H9 (cell line): ENCODE data around the gene PRR29. TPM values are rescaled to one million over a fixed set of nuclear protein-coding genes. Genes with fewer than 3 reads are reported as not detected.

Experiments
- DNase-seq: peaks from one replicate; pipeline ENCODE4 v3.0.0-alpha.2; 2017
- H2AFZ ChIP-seq: one replicate; pipeline ENCODE4 v1.6.1; 2013; ENCODE audit warnings: mild to moderate bottlenecking, low read length, control low read depth, moderate library complexity
- H2AK5ac ChIP-seq: 2 replicates; pipeline ENCODE4 v1.6.1; 2013; ENCODE audit warnings: low read length, control low read depth, mixed read lengths; ENCODE audit not compliant: insufficient read length
- H2BK120ac ChIP-seq: one replicate; pipeline ENCODE4 v1.6.1; 2013; ENCODE audit warnings: low read depth, mild to moderate bottlenecking, low read length, control low read depth, inconsistent platforms; ENCODE audit not compliant: poor library complexity, severe bottlenecking
- H2BK12ac ChIP-seq: 2 replicates; pipeline ENCODE4 v1.6.1; 2013; ENCODE audit warnings: low read length, control low read depth, mixed read lengths, low read depth; ENCODE audit not compliant: insufficient read length
- H2BK15ac ChIP-seq: 2 replicates; pipeline ENCODE4 v1.6.1; 2013; ENCODE audit warnings: low read depth, low read length, control low read depth
- H2BK20ac ChIP-seq: one replicate; pipeline ENCODE4 v1.6.1; 2013; ENCODE audit warnings: low read depth, mild to moderate bottlenecking, low read length, control low read depth, inconsistent platforms; ENCODE audit not compliant: poor library complexity, severe bottlenecking
- H2BK5ac ChIP-seq: 2 replicates; pipeline ENCODE4 v1.6.1; 2013; ENCODE audit warnings: low read length, control low read depth, mixed read lengths; ENCODE audit not compliant: insufficient read length
- H3K14ac ChIP-seq: 2 replicates; pipeline ENCODE4 v1.6.1; 2013; ENCODE audit warnings: low read length, control low read depth; ENCODE audit not compliant: insufficient read depth
- H3K18ac ChIP-seq: 2 replicates; pipeline ENCODE4 v1.6.1; 2013; ENCODE audit warnings: low read depth, mild to moderate bottlenecking, mixed read lengths, low read length, control low read depth; ENCODE audit not compliant: insufficient read length
- H3K23ac ChIP-seq: 2 replicates; pipeline ENCODE4 v1.6.1; 2013; ENCODE audit warnings: low read length, control low read depth, mixed read lengths, low read depth; ENCODE audit not compliant: insufficient read length
- H3K23me2 ChIP-seq: 2 replicates; pipeline ENCODE4 v1.6.1; 2013; ENCODE audit warnings: low read depth, mild to moderate bottlenecking, mixed read lengths, low read length, control low read depth; ENCODE audit not compliant: insufficient read length, poor library complexity, severe bottlenecking
- H3K27ac ChIP-seq: 2 replicates; pipeline ENCODE4 v1.5.1; 2013; ENCODE audit warnings: low read length, control low read depth, mixed read lengths, low read depth; ENCODE audit not compliant: insufficient read length
- H3K27me3 ChIP-seq: 2 replicates; pipeline ENCODE4 v1.6.1; 2013; ENCODE audit warnings: low read length, control low read depth, inconsistent platforms; ENCODE audit not compliant: insufficient read depth
- H3K4ac ChIP-seq: 2 replicates; pipeline ENCODE4 v1.6.1; 2013; ENCODE audit warnings: low read depth, mild to moderate bottlenecking, control low read depth, inconsistent platforms, low read length, moderate library complexity
- H3K4me1 ChIP-seq: 2 replicates; pipeline ENCODE4 v1.6.1; 2013; ENCODE audit warnings: low read length, control low read depth, inconsistent platforms; ENCODE audit not compliant: insufficient read depth
- H3K4me2 ChIP-seq: 2 replicates; pipeline ENCODE4 v1.6.1; 2013; ENCODE audit warnings: low read length, control low read depth, mixed read lengths; ENCODE audit not compliant: insufficient read length, insufficient read depth
- H3K56ac ChIP-seq: 2 replicates; pipeline ENCODE4 v1.6.1; 2013; ENCODE audit warnings: low read depth, mild to moderate bottlenecking, mixed read lengths, low read length, control low read depth; ENCODE audit not compliant: insufficient read length
- H3K79me1 ChIP-seq: 2 replicates; pipeline ENCODE4 v1.6.1; 2013; ENCODE audit warnings: low read depth, mild to moderate bottlenecking, moderate library complexity, low read length, control low read depth, inconsistent platforms; ENCODE audit not compliant: insufficient read depth, poor library complexity, severe bottlenecking
- H3K79me2 ChIP-seq: 2 replicates; pipeline ENCODE4 v1.6.1; 2013; ENCODE audit warnings: low read length, control low read depth, inconsistent platforms; ENCODE audit not compliant: insufficient read depth
- H3K9ac ChIP-seq: 2 replicates; pipeline ENCODE4 v1.6.1; 2013; ENCODE audit warnings: low read length, control low read depth, mixed read lengths; ENCODE audit not compliant: insufficient read length; ENCODE audit errors: extremely low read depth
- H3K9me3 ChIP-seq: one replicate; pipeline ENCODE4 v1.6.1; 2013; ENCODE audit warnings: low read depth, low read length, inconsistent platforms; ENCODE audit not compliant: control insufficient read depth
- H3T11ph ChIP-seq: one replicate; pipeline ENCODE4 v1.6.1; 2013; ENCODE audit warnings: mild to moderate bottlenecking, low read length, control low read depth, inconsistent platforms
- H4K20me1 ChIP-seq: one replicate; pipeline ENCODE4 v1.6.1; 2013; ENCODE audit not compliant: control insufficient read depth, insufficient read length, insufficient read depth
- H4K5ac ChIP-seq: 2 replicates; pipeline ENCODE4 v1.6.1; 2013; ENCODE audit warnings: low read depth, mild to moderate bottlenecking, mixed read lengths, low read length, control low read depth; ENCODE audit not compliant: insufficient read length
- H4K8ac ChIP-seq: replicated peaks from 2 replicates; pipeline ENCODE4 v1.6.1; 2013; ENCODE audit warnings: low read length, control low read depth, mixed read lengths, low read depth; ENCODE audit not compliant: insufficient read length
- H4K91ac ChIP-seq: 2 replicates; pipeline ENCODE4 v1.6.1; 2013; ENCODE audit warnings: low read depth, mild to moderate bottlenecking, moderate library complexity, mixed read lengths, low read length, control low read depth; ENCODE audit not compliant: insufficient read length
- H3K27ac Mint-ChIP-seq, 3 experiments: 2 replicates in 2 of 3; 3 replicates in 1 of 3; pipeline ENCODE4 v1.8.0; 2020 to 2021; ENCODE audit warnings: mixed read lengths in 3 of 3, mild to moderate bottlenecking in 1 of 3, moderate library complexity in 1 of 3
- H3K27me3 Mint-ChIP-seq: 2 replicates; pipeline ENCODE4 v1.8.0; 2021; ENCODE audit warnings: low read depth, mild to moderate bottlenecking, moderate library complexity, mixed read lengths
- H3K36me3 Mint-ChIP-seq, 3 experiments: 2 replicates in 2 of 3; 3 replicates in 1 of 3; pipeline ENCODE4 v1.8.0; 2020 to 2021; ENCODE audit warnings: low read depth in 3 of 3, mixed read lengths in 3 of 3; ENCODE audit not compliant: insufficient read depth in 1 of 3
- H3K4me1 Mint-ChIP-seq, 2 experiments: 2 replicates each; pipeline ENCODE4 v1.8.0; 2020; ENCODE audit warnings: mixed read lengths in 2 of 2
- H3K4me3 Mint-ChIP-seq, 2 experiments: 2 replicates in 1 of 2; 3 replicates in 1 of 2; pipeline ENCODE4 v1.8.0; 2020 to 2021; ENCODE audit warnings: mild to moderate bottlenecking in 2 of 2, mixed read lengths in 2 of 2, moderate library complexity in 1 of 2
- H3K9me3 Mint-ChIP-seq, 2 experiments: 2 replicates in 1 of 2; 3 replicates in 1 of 2; pipeline ENCODE4 v1.8.0; 2020; ENCODE audit warnings: mild to moderate bottlenecking in 2 of 2, mixed read lengths in 2 of 2, moderate library complexity in 1 of 2
- whole genome bisulfite sequencing: extraction: QIAGEN DNeasy Blood & Tissue Kit; methylation state at CpG from one replicate; pipeline ENCODE4 v1.1.7; 2013; ENCODE audit warnings: missing lambda C conversion rate, low lambda C conversion rate, mixed read lengths; ENCODE audit not compliant: insufficient read length; ENCODE audit errors: extremely low coverage; 5-methylcytosine and 5-hydroxymethylcytosine counted together
- total RNA-seq: library from RNA; stranded (reverse); gene quantifications from 2 replicates; pipeline ENCODE4 v1.2.1, GENCODE V29; 2021
- TF ChIP-seq, protein P1 (sequence below): fragments of 200-600 bp; sonication (generic); conservative IDR thresholded peaks from 3 replicates; pipeline ENCODE4 v1.8.0; 2021; ENCODE audit warnings: antibody characterized with exemption, mild to moderate bottlenecking

PRR29 gene
- total RNA-seq, 1 experiment from 2014 or later = 0.87 TPM

- Histone ChIP-seq H2BK120ac (no peak overlapping the region), H3K23me2 (peaks cover 3% of the 10 kb centered on the region), H3K18ac (no peak overlapping the region), H3K56ac (no peak overlapping the region), H4K20me1 (no peaks in the 10 kb centered on the region), H3K23ac (no peak overlapping the region), H3K14ac (no peak overlapping the region), H2AFZ (no peak overlapping the region), H3K27ac (no peak overlapping the region), H2AK5ac (no peak overlapping the region), H3K9me3 (no peaks in the 10 kb centered on the region), H4K91ac (no peak overlapping the region), H2BK20ac (no peak overlapping the region), H4K5ac (no peak overlapping the region), H3K4ac (no peak overlapping the region; the same call in 1 of the 2 replicates), H4K8ac (no peak overlapping the region), H2BK12ac (no peak overlapping the region), H3K4me2 (no peak overlapping the region), H2BK5ac (no peak overlapping the region), H3K27me3 (no peaks in the 10 kb centered on the region; the same call in 1 of the 2 replicates), H3T11ph (no peak overlapping the region), H3K9ac (no peak overlapping the region), H3K79me2 (no peaks in the 10 kb centered on the region), H3K79me1 (no peaks in the 10 kb centered on the region), H2BK15ac (no peak overlapping the region), H3K4me1 (no peaks in the 10 kb centered on the region)
- Mint-ChIP-seq H3K27me3 (peaks cover 21% of the 10 kb centered on the region), H3K36me3 (no peaks in the 10 kb centered on the region), H3K4me3 (no peak overlapping the region), H3K4me1 (peaks cover 5 to 7% of the 10 kb centered on the region in 2 experiments), H3K27ac (no peak overlapping the region), H3K9me3 (peaks cover 0 to 2% of the 10 kb centered on the region in 2 experiments; a peak in 2 of 5 replicates)
- DNase-seq = no peak
- TF ChIP-seq, protein P1, sequence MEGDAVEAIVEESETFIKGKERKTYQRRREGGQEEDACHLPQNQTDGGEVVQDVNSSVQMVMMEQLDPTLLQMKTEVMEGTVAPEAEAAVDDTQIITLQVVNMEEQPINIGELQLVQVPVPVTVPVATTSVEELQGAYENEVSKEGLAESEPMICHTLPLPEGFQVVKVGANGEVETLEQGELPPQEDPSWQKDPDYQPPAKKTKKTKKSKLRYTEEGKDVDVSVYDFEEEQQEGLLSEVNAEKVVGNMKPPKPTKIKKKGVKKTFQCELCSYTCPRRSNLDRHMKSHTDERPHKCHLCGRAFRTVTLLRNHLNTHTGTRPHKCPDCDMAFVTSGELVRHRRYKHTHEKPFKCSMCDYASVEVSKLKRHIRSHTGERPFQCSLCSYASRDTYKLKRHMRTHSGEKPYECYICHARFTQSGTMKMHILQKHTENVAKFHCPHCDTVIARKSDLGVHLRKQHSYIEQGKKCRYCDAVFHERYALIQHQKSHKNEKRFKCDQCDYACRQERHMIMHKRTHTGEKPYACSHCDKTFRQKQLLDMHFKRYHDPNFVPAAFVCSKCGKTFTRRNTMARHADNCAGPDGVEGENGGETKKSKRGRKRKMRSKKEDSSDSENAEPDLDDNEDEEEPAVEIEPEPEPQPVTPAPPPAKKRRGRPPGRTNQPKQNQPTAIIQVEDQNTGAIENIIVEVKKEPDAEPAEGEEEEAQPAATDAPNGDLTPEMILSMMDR = no peak
- WGBS = no CpG with 5 or more reads among the region's 5 CpGs
These were observed 24.5 kb downstream of the PRR29 start for GRCh38 chr17:64022611-64023063.
